Measurements from ENCODE around the gene ASB18. TPM values are rescaled to one million over a fixed set of nuclear protein-coding genes. Genes with fewer than 3 reads are reported as not detected.

The ASB18 gene
- total and polyA plus RNA-seq, 2 experiments from 2014 or later = not detected

GRCh38 chr2:236193026-236193425, 71.2 kb downstream of the ASB18 start:
- no peaks in the 10 kb centered on the region for H3K27me3 ChIP-seq (replicated peaks; ENCODE audit: insufficient read depth)
- in situ Hi-C loops (cut with MboI) = loop anchor here (25.0 kb wide), 1 partner anchor 1056 kb away; no protein-coding TSS in a partner anchor

DNA sequence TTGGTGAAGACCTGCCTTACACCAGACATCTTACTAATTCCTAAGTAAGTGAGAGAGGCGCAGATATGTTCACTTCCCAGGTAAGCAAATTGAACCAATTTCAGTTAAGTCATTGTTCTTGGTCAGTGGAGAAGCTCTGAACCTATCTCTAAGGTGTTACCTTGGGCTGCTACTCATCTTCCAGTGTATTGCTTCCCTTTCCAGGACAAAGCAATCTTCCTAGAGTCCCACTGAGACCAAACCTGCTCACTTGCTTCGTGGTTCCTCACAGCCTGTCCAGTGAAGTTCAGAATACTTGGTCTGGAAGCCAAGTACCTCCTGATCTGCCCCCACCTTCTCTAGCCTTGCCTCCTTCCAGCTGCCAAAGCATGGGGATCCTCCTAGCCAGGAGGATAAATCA, 73.5 kb downstream of the ASB18 start:
- no peak for TF ChIP-seq EZH2phosphoT487 (IDR thresholded peaks at IDR 0.05; ENCODE audit: insufficient read depth, low read depth)
- no peak for TF ChIP-seq EZH2 (IDR thresholded peaks at IDR 0.05; ENCODE audit: insufficient read depth, poor library complexity, severe bottlenecking)
- Histone ChIP-seq H3K9ac (no peak overlapping the region), H3K4me3 (no peak overlapping the region), H3K27me3 (replicated peaks; ENCODE audit: insufficient read depth) (no peaks in the 10 kb centered on the region), H3K9me3 (ENCODE audit: low read depth) (no peaks in the 10 kb centered on the region), H3K36me3 (ENCODE audit: low read depth) (no peaks in the 10 kb centered on the region), H4K20me1 (ENCODE audit: insufficient read depth) (no peaks in the 10 kb centered on the region), H3K27ac (no peak overlapping the region), H3K9me2 (ENCODE audit: insufficient read depth) (no peaks in the 10 kb centered on the region), H3F3A (ENCODE audit: insufficient read depth) (no peaks in the 10 kb centered on the region), H2AFZ (no peak overlapping the region), H3K4me1 (ENCODE audit: insufficient read depth) (no peaks in the 10 kb centered on the region), H3K4me2 (ENCODE audit: unreplicated experiment) (no peak overlapping the region), H3K79me2 (ENCODE audit: insufficient read depth) (no peaks in the 10 kb centered on the region)
- in situ Hi-C loops (cut with MboI) = loop anchor here (25.0 kb wide), 1 partner anchor 1053 kb away; no protein-coding TSS in a partner anchor
- 61 to 65% methylated on average over 2 of the region's 2 CpGs for WGBS, 2 experiments (ENCODE audit: low coverage in 1 of 2, low lambda C conversion rate in 2 of 2, missing lambda C conversion rate in 2 of 2)
- DNase-seq = no peak

More at GRCh38 chr2:236193026-236193425, 71.2 kb downstream of the ASB18 start:
- Histone ChIP-seq H3K9me3 (ENCODE audit: low read depth) (no peaks in the 10 kb centered on the region), H3K4me2 (ENCODE audit: unreplicated experiment) (no peak overlapping the region), H3F3A (ENCODE audit: insufficient read depth) (no peaks in the 10 kb centered on the region), H2AFZ (no peak overlapping the region), H3K9me2 (ENCODE audit: insufficient read depth) (no peaks in the 10 kb centered on the region), H3K27ac (no peak overlapping the region), H3K9ac (no peak overlapping the region), H4K20me1 (ENCODE audit: insufficient read depth) (no peaks in the 10 kb centered on the region), H3K79me2 (ENCODE audit: insufficient read depth) (no peaks in the 10 kb centered on the region), H3K36me3 (ENCODE audit: low read depth) (no peaks in the 10 kb centered on the region), H3K4me1 (ENCODE audit: insufficient read depth) (no peaks in the 10 kb centered on the region), H3K4me3 (no peak overlapping the region)
- WGBS, 2 experiments (ENCODE audit: low coverage in 1 of 2, low lambda C conversion rate in 2 of 2, missing lambda C conversion rate in 2 of 2) = 61 to 67% methylated on average over 10 of the region's 10 CpGs
- TF ChIP-seq EZH2phosphoT487 (IDR thresholded peaks at IDR 0.05; ENCODE audit: insufficient read depth, low read depth) = no peak
- TF ChIP-seq EZH2 (IDR thresholded peaks at IDR 0.05; ENCODE audit: insufficient read depth, poor library complexity, severe bottlenecking) = no peak
- DNase-seq = no peak

- 68 to 75% methylated on average over 4 of the region's 4 CpGs for WGBS, 2 experiments (ENCODE audit: low coverage in 1 of 2, low lambda C conversion rate in 2 of 2, missing lambda C conversion rate in 2 of 2)
- H3K4me2 ChIP-seq (ENCODE audit: unreplicated experiment) = no peak overlapping the region
- TF ChIP-seq EZH2 (IDR thresholded peaks at IDR 0.05; ENCODE audit: insufficient read depth, poor library complexity, severe bottlenecking) = no peak
- TF ChIP-seq EZH2phosphoT487 (IDR thresholded peaks at IDR 0.05; ENCODE audit: insufficient read depth, low read depth) = no peak
- H3K9me2 ChIP-seq (ENCODE audit: insufficient read depth) = no peaks in the 10 kb centered on the region
- H3K4me3 ChIP-seq = no peak overlapping the region
- no peaks in the 10 kb centered on the region for H4K20me1 ChIP-seq (ENCODE audit: insufficient read depth)
- in situ Hi-C loops (cut with MboI) = loop anchor here (10.0 to 25.0 kb wide), 2 partner anchors 410 to 1047 kb away; no protein-coding TSS in a partner anchor
- no peak overlapping the region for H3K27ac ChIP-seq
- no peak overlapping the region for H3K9ac ChIP-seq
- H3K9me3 ChIP-seq (ENCODE audit: low read depth) = no peaks in the 10 kb centered on the region
- H3K79me2 ChIP-seq (ENCODE audit: insufficient read depth) = no peaks in the 10 kb centered on the region
- DNase-seq = no peak
- H3K36me3 ChIP-seq (ENCODE audit: low read depth) = no peaks in the 10 kb centered on the region
- H3F3A ChIP-seq (ENCODE audit: insufficient read depth) = peaks cover 8% of the 10 kb centered on the region; the same call in 1 of the 2 replicates
- H2AFZ ChIP-seq = no peak overlapping the region
- peaks cover 10% of the 10 kb centered on the region; the same call in 1 of the 2 replicates for H3K4me1 ChIP-seq (ENCODE audit: insufficient read depth)
- H3K27me3 ChIP-seq (replicated peaks; ENCODE audit: insufficient read depth) = peaks cover 14% of the 10 kb centered on the region; the same call in 1 of the 2 replicates
Measured at GRCh38 chr2:236184701-236185100, 79.5 kb downstream of the ASB18 start.

DNA sequence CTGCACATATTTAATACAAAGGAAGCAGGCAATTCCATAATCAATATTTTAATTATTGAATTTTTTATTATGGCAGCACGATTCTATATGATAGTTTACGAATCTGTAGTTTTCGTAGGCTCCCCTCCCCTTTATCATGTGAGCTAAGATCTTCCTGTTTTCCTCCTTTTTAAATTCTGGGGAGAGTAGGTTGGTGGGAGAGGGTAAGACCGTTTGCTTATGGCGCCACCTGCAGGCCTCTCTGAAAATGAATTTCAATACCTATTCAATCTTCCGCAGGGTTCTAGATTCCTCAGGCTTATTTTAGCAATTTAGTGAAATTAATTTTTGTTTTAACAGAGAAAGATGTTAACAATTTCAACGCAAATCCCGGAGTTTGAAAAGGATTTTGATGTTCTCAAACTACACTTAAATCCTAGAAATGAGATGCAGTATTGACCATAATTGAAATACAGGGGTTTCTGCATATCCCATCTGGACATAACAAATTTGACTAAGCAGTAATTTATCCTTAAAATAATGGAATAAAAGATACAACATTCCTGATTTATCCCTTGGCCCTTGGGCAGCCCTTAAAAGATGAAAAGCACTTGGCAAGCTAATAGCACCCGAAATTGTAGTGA, 83.3 kb downstream of the ASB18 start:
- H3K9me3 ChIP-seq (ENCODE audit: low read depth) = no peaks in the 10 kb centered on the region
- no peaks in the 10 kb centered on the region for H3K9me2 ChIP-seq (ENCODE audit: insufficient read depth)
- no peak overlapping the region for H2AFZ ChIP-seq
- TF ChIP-seq EZH2 (IDR thresholded peaks at IDR 0.05; ENCODE audit: insufficient read depth, poor library complexity, severe bottlenecking) (no peak), EZH2phosphoT487 (IDR thresholded peaks at IDR 0.05; ENCODE audit: insufficient read depth, low read depth) (no peak)
- peaks cover 17% of the 10 kb centered on the region; the same call in 1 of the 2 replicates for H3K27me3 ChIP-seq (replicated peaks; ENCODE audit: insufficient read depth)
- no peak overlapping the region for H3K4me3 ChIP-seq
- peaks cover 13% of the 10 kb centered on the region for H3F3A ChIP-seq (ENCODE audit: insufficient read depth)
- H4K20me1 ChIP-seq (ENCODE audit: insufficient read depth) = no peaks in the 10 kb centered on the region
- H3K4me1 ChIP-seq (ENCODE audit: insufficient read depth) = peaks cover 21% of the 10 kb centered on the region; the same call in 1 of the 2 replicates
- H3K36me3 ChIP-seq (ENCODE audit: low read depth) = no peaks in the 10 kb centered on the region
- H3K9ac ChIP-seq = no peak overlapping the region
- peak; percentile 65 for DNase-seq
- peak overlapping the region; percentile 63 for H3K4me2 ChIP-seq (ENCODE audit: unreplicated experiment)
- H3K79me2 ChIP-seq (ENCODE audit: insufficient read depth) = no peaks in the 10 kb centered on the region
- 25 to 28% methylated on average over 9 of the region's 9 CpGs for WGBS, 2 experiments (ENCODE audit: low coverage in 1 of 2, low lambda C conversion rate in 2 of 2, missing lambda C conversion rate in 2 of 2)
- in situ Hi-C loops (cut with MboI) = loop anchor here (10.0 to 25.0 kb wide), 2 partner anchors 406 to 1044 kb away; no protein-coding TSS in a partner anchor
- no peak overlapping the region for H3K27ac ChIP-seq

Measured in GM23248 (cell line).